Measurements from ENCODE around the gene NAE1.

- no peak for TF ChIP-seq EZH2 (IDR thresholded peaks at IDR 0.05; ENCODE audit: low read length)
- TF ChIP-seq CTCF (optimal IDR thresholded peaks at IDR 0.05 in 1 of 3, IDR thresholded peaks at IDR 0.05 in 1 of 3, conservative IDR thresholded peaks at IDR 0.05 in 1 of 3; ENCODE audit: extremely low read depth in 1 of 3, insufficient read depth in 2 of 3, low read length in 3 of 3): no peak
Measured at GRCh38 chr16:66841366-66841765, 10.6 kb upstream of the NAE1 start.

Measured in keratinocyte (primary cell).